IMR-90 (cell line): ENCODE results near the gene FBXO4. TPM values are rescaled to one million over a fixed set of nuclear protein-coding genes. Genes with fewer than 3 reads are reported as not detected.

Experiments used
- ATAC-seq: fragments of 200-7000 bp; cut with Tn5 transposase; 2 replicates; pipeline ENCODE4 v1.9.1; 2020; ENCODE audit warnings: low read depth, mild to moderate bottlenecking, moderate library complexity
- BruUV-seq: library from RNA; stranded (reverse); fragments of 400-500 nt; replicated peaks from 2 replicates; lab custom pipeline; 2021; lab: Mats Ljungman, UMichigan
- CTCF ChIA-PET: fragments of 300-600 bp; formaldehyde crosslinking; extraction: SDS; loops from one replicate; lab custom pipeline; 2021; ENCODE audit warnings: antibody characterized with exemption; lab: Yijun Ruan, JAX
- POLR2A ChIA-PET: fragments of 300-600 bp; sonication (Branson Sonifier 250); formaldehyde crosslinking; loops from one replicate; lab custom pipeline; 2022; ENCODE audit warnings: antibody characterized with exemption; ENCODE audit not compliant: unreplicated experiment; lab: Charles Lee
- DNase-seq: peaks from one replicate; pipeline ENCODE4 v3.0.0; 2013
- H2AFZ ChIP-seq: replicated peaks from 2 replicates; pipeline ENCODE3; 2013; ENCODE audit warnings: low read length, mild to moderate bottlenecking; ENCODE audit not compliant: poor library complexity
- H2AK5ac ChIP-seq: 2 replicates; pipeline ENCODE4 v1.6.1; 2013; ENCODE audit warnings: low read depth, low read length, inconsistent platforms
- H2AK9ac ChIP-seq: replicated peaks from 2 replicates; pipeline ENCODE3; 2013; ENCODE audit warnings: mild to moderate bottlenecking, low read depth, low read length, moderate library complexity; ENCODE audit not compliant: poor library complexity
- H2BK120ac ChIP-seq: 2 replicates; pipeline ENCODE4 v1.6.1; 2013; ENCODE audit warnings: low read depth, low read length, inconsistent platforms
- H2BK15ac ChIP-seq: 3 replicates; pipeline ENCODE4 v1.6.1; 2013; ENCODE audit warnings: low read depth, low read length, inconsistent platforms
- H2BK20ac ChIP-seq: 2 replicates; pipeline ENCODE4 v1.6.1; 2013; ENCODE audit warnings: low read depth, mild to moderate bottlenecking, inconsistent platforms, low read length, moderate library complexity
- H2BK5ac ChIP-seq: 2 replicates; pipeline ENCODE4 v1.6.1; 2013; ENCODE audit warnings: mild to moderate bottlenecking, low read depth, low read length, inconsistent platforms; ENCODE audit not compliant: poor library complexity, severe bottlenecking
- H3K14ac ChIP-seq: replicated peaks from 2 replicates; pipeline ENCODE4 v1.6.1; 2013; ENCODE audit warnings: low read depth, low read length, inconsistent platforms
- H3K18ac ChIP-seq: 2 replicates; pipeline ENCODE4 v1.6.1; 2013; ENCODE audit warnings: low read depth, low read length, control low read depth
- H3K23ac ChIP-seq: 2 replicates; pipeline ENCODE4 v1.6.1; 2013; ENCODE audit warnings: low read depth, low read length, inconsistent platforms
- H3K27ac ChIP-seq: 2 replicates; pipeline ENCODE4 v1.5.1; 2013; ENCODE audit warnings: mild to moderate bottlenecking, control low read depth, low read length; ENCODE audit not compliant: insufficient read depth
- H3K27me3 ChIP-seq: 2 replicates; pipeline ENCODE4 v1.6.1; 2013; ENCODE audit warnings: low read length; ENCODE audit not compliant: control insufficient read depth, insufficient read depth
- H3K36me3 ChIP-seq: 2 replicates; pipeline ENCODE4 v1.6.1; 2013; ENCODE audit warnings: low read length, mixed read lengths; ENCODE audit not compliant: control insufficient read depth, insufficient read depth
- H3K4ac ChIP-seq: 2 replicates; pipeline ENCODE4 v1.6.1; 2013; ENCODE audit warnings: low read depth, low read length, inconsistent platforms
- H3K4me1 ChIP-seq: 2 replicates; pipeline ENCODE4 v1.6.1; 2013; ENCODE audit warnings: low read length, mixed read lengths; ENCODE audit not compliant: control insufficient read depth, insufficient read depth
- H3K4me2 ChIP-seq: 2 replicates; pipeline ENCODE4 v1.6.1; 2013; ENCODE audit warnings: low read depth, mild to moderate bottlenecking, control low read depth, low read length, moderate library complexity
- H3K4me3 ChIP-seq: 2 replicates; pipeline ENCODE4 v1.5.1; 2013; ENCODE audit warnings: low read depth, mild to moderate bottlenecking, control low read depth, low read length, moderate library complexity; ENCODE audit not compliant: insufficient read depth
- H3K56ac ChIP-seq: 2 replicates; pipeline ENCODE4 v1.6.1; 2013; ENCODE audit warnings: low read length, inconsistent platforms; ENCODE audit not compliant: insufficient read depth; ENCODE audit errors: extremely low read depth
- H3K79me1 ChIP-seq, 2 experiments: 2 replicates each; pipeline ENCODE4 v1.6.1; 2013; ENCODE audit warnings: low read length in 2 of 2, inconsistent platforms in 1 of 2, low read depth in 1 of 2
- H3K9ac ChIP-seq: 2 replicates; pipeline ENCODE4 v1.6.1; 2013; ENCODE audit warnings: low read depth, low read length, control low read depth
- H3K9me1 ChIP-seq: 2 replicates; pipeline ENCODE4 v1.6.1; 2013; ENCODE audit warnings: low read length, inconsistent platforms; ENCODE audit not compliant: insufficient read depth
- H3K9me3 ChIP-seq: 2 replicates; pipeline ENCODE4 v1.6.1; 2013; ENCODE audit warnings: low read length; ENCODE audit not compliant: control insufficient read depth, insufficient read depth
- H4K20me1 ChIP-seq: 2 replicates; pipeline ENCODE4 v1.6.1; 2013; ENCODE audit warnings: low read length, inconsistent platforms; ENCODE audit not compliant: insufficient read depth
- H4K5ac ChIP-seq: 2 replicates; pipeline ENCODE4 v1.6.1; 2013; ENCODE audit warnings: mild to moderate bottlenecking, low read depth, low read length, control low read depth
- H4K8ac ChIP-seq, 2 experiments: 2 replicates each; pipeline ENCODE4 v1.6.1; 2013; ENCODE audit warnings: low read depth in 2 of 2, low read length in 2 of 2, control low read depth in 1 of 2, inconsistent platforms in 1 of 2
- H4K91ac ChIP-seq: 2 replicates; pipeline ENCODE4 v1.6.1; 2013; ENCODE audit warnings: low read depth, low read length, inconsistent platforms; ENCODE audit not compliant: insufficient read depth
- MXI1 ChIP-seq: IDR thresholded peaks from 2 replicates; pipeline ENCODE4 v1.6.1; 2012; ENCODE audit warnings: low read depth, mild to moderate bottlenecking, low read length, moderate library complexity, borderline replicate concordance
- NFE2L2 ChIP-seq: fragments of 150-350 bp; IDR thresholded peaks from 2 replicates; pipeline ENCODE4 v1.6.1; 2016; ENCODE audit warnings: low read depth, mild to moderate bottlenecking, low read length
- WGBS, 2 experiments: methylation state at CpG; one replicate each; pipeline versions ENCODE4 v1.1.5 to v1.1.7; 2013; ENCODE audit warnings: missing lambda C conversion rate in 2 of 2; ENCODE audit not compliant: insufficient read length in 1 of 2; ENCODE audit errors: extremely low coverage in 2 of 2; 5-methylcytosine and 5-hydroxymethylcytosine counted together
- dilution Hi-C: fragments of 300-500 bp; cut with HindIII; formaldehyde crosslinking; loops from one replicate; pipeline ENCODE4 v1.14.3; 2018; ENCODE audit warnings: low sequenced_read_pairs; ENCODE audit not compliant: unreplicated experiment
- in situ Hi-C: fragments of 300-500 bp; cut with MboI; formaldehyde crosslinking; loops from 3 replicates; pipeline ENCODE4 v1.14.3; 2019; ENCODE audit warnings: low sequenced_read_pairs, inconsistent platforms, mixed read lengths
- intact Hi-C: fragments of 100-400 bp; cut with micrococcal nuclease; formaldehyde crosslinking; loops from 2 replicates; pipeline ENCODE4 v1.10.0; 2022
- polyA plus RNA-seq, 3 experiments: library from polyadenylated mRNA; depleted of rRNA; stranded (reverse); fragments of >200 nt; gene quantifications; 2 replicates each; pipeline ENCODE4 v1.2.3, GENCODE V29; 2012; ENCODE audit warnings: low replicate concordance in 1 of 3
- total RNA-seq: library from RNA; depleted of rRNA; stranded (reverse); fragments of >200 nt; gene quantifications from 2 replicates; pipeline ENCODE4 v1.2.3, GENCODE V29; 2012

Gene FBXO4
- total and polyA plus RNA-seq, 2 of the 4 experiments (the other 2 are of a cell fraction): 3.5 to 4.1 TPM

DNA sequence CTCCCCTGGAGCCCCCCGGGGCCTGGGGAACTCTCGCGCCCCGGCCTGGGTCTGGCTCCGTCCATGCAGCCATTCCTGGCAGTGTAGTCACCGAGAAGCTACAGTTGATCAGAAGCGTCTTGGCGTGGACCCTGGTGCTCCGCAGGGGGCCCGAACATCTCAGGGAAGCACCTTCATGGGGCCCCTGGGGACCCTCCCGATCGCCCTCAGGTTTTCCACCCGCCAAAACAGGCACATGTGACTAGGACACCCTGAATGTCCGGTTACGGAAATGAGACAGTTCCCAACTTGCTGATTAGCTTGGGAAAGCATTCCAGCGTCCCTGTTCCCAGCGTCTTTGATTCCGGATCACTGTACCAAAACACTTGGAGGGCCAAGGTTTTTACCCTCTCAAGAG lies 472 bp downstream of the FBXO4 start:
- no peak overlapping the region; the same call in 1 of the 2 replicates for H3K18ac ChIP-seq
- peak overlapping the region; percentile 61 for H3K4ac ChIP-seq
- no peak overlapping the region for H2BK20ac ChIP-seq
- ATAC-seq (no peak), DNase-seq (peak; percentile 24)
- peak overlapping the region; percentile 95 for H2AFZ ChIP-seq
- peak overlapping the region; percentile 61 for H3K27ac ChIP-seq
- no peaks in the 10 kb centered on the region for H3K27me3 ChIP-seq
- peak overlapping the region; percentile 75 for H3K4me2 ChIP-seq
- no peaks in the 10 kb centered on the region for H3K36me3 ChIP-seq
- ChIA-PET CTCF (interaction anchor here (0.9 to 1.4 kb wide), 3 partner anchors 14 to 132 kb away, joined by 3 to 4 read pairs (median 3); no protein-coding TSS in a partner anchor), POLR2A (interaction anchor here (1.1 kb wide), 1 partner anchor 22 kb away, joined by 3 read pairs; no protein-coding TSS in a partner anchor)
- no peak overlapping the region for H4K91ac ChIP-seq
- peak overlapping the region; percentile 16 for H4K5ac ChIP-seq
- H4K20me1 ChIP-seq: no peaks in the 10 kb centered on the region
- no peaks in the 10 kb centered on the region for H3K9me3 ChIP-seq
- BruUV-seq: no TSS peak
- H3K79me1 ChIP-seq: peaks cover 0 to 6% of the 10 kb centered on the region in 2 experiments; a peak in 1 of 4 replicates
- TF ChIP-seq MXI1: peak; percentile 24; the same call in 1 of the 2 replicates
- TF ChIP-seq NFE2L2: no peak
- H4K8ac ChIP-seq: peak overlapping the region; percentile 76 to 98
- no peaks in the 10 kb centered on the region for H3K9me1 ChIP-seq
- peak overlapping the region; percentile 15; the same call in 1 of the 2 replicates for H2BK120ac ChIP-seq
- H3K14ac ChIP-seq: peak overlapping the region; percentile 76
- H3K23ac ChIP-seq: 0 out of 2 replicates have a peak overlapping the region, but pooled peaks have one; percentile 54
- peak overlapping the region; percentile 72 for H3K9ac ChIP-seq
- 5% methylated on average over 7 of the region's 18 CpGs; no CpG with 5 or more reads in 1 of the 2 experiments for WGBS, 2 experiments
- in situ Hi-C loops (no loop called here), dilution Hi-C loops (no loop called here), intact Hi-C loops (loop anchor here (2.0 kb wide), 1 partner anchor 21 kb away; the partner anchor contains the start of gene RIMOC1)
- no peak overlapping the region for H2AK5ac ChIP-seq
- H2BK15ac ChIP-seq: no peak overlapping the region
- no peaks in the 10 kb centered on the region; the same call in 1 of the 2 replicates for H3K4me1 ChIP-seq
- H3K56ac ChIP-seq: peak overlapping the region; percentile 8; the same call in 1 of the 2 replicates
- H2BK5ac ChIP-seq: peak overlapping the region; percentile 16
- peak overlapping the region; percentile 84 for H2AK9ac ChIP-seq
- H3K4me3 ChIP-seq: peak overlapping the region; percentile 67
